CD1c-positive myeloid dendritic cell (primary cell): ENCODE measurements around the gene CHST10.
"Not testable (repeated sequence)": the region's sequence is repeated elsewhere in the genome, so short reads cannot be mapped to it uniquely, and the experiment has no call there.

Experiments
- DNase-seq: peaks from one replicate; pipeline ENCODE4 v3.0.0-alpha.2; 2016; ENCODE audit errors: extremely low spot score

CHST10 gene, protein sequence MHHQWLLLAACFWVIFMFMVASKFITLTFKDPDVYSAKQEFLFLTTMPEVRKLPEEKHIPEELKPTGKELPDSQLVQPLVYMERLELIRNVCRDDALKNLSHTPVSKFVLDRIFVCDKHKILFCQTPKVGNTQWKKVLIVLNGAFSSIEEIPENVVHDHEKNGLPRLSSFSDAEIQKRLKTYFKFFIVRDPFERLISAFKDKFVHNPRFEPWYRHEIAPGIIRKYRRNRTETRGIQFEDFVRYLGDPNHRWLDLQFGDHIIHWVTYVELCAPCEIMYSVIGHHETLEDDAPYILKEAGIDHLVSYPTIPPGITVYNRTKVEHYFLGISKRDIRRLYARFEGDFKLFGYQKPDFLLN

GRCh38 chr2:100416935-100417710, at the start of gene CHST10:
CHST10 (minus strand) TSS chr2:100417668; CDS start chr2:100406675, 10,993 bp downstream.
- DNase-seq = peak; percentile 56

GRCh38 chr2:100460904-100461530, 43.5 kb upstream of the CHST10 start:
- no peak for DNase-seq

DNA sequence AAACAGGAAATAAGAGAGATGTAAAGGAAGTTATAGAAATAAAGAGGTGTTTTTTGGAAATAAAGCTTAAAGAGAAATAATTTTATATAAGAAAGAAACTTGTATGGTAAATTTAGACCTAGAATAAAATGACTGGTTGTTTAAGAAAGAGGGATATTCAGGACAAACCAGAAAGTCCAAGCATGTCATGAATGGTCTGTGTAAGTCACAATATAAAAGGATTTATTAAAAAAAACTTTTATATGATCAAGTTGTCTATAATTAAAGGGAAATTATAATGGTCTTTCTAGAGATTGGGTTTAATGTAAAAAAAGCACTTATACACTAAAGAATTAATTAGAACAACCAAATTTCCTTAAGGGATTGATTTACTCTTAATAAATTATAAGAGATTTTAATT, 38.9 kb upstream of the CHST10 start:
- DNase-seq = not testable (repeated sequence)

- DNase-seq = no peak
These were observed 36.4 kb upstream of the CHST10 start for GRCh38 chr2:100453853-100454252.

DNA sequence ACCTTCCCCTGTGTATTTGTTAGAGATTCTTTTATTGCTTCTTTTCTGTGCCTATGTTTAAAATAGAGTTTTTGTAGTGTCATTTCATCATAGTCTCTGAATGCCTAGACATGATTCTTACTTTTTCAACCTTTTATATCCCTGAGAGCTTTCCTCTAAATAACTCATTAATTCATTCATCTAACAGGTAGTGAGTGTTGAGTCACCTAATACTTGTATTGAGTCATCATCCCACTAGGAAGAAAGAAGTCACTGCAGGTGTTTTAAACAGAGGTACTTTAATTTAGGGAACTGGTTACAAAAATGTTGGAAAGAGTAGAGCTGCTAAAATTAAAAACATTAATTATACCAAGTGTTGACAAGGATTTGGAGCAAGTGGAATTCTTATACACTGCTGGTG, 34.3 kb upstream of the CHST10 start:
- no peak for DNase-seq

- DNase-seq = no peak
These were observed 33.6 kb upstream of the CHST10 start for GRCh38 chr2:100451092-100451491.

GRCh38 chr2:100446696-100447095, 29.2 kb upstream of the CHST10 start:
- no peak for DNase-seq

- DNase-seq = no peak
These were observed 20.3 kb upstream of the CHST10 start for GRCh38 chr2:100437751-100438150.

GRCh38 chr2:100429726-100430125, 12.3 kb upstream of the CHST10 start:
- DNase-seq = no peak

- peak; percentile 63 for DNase-seq
These were observed 10.3 kb upstream of the CHST10 start for GRCh38 chr2:100427627-100428258.

DNA sequence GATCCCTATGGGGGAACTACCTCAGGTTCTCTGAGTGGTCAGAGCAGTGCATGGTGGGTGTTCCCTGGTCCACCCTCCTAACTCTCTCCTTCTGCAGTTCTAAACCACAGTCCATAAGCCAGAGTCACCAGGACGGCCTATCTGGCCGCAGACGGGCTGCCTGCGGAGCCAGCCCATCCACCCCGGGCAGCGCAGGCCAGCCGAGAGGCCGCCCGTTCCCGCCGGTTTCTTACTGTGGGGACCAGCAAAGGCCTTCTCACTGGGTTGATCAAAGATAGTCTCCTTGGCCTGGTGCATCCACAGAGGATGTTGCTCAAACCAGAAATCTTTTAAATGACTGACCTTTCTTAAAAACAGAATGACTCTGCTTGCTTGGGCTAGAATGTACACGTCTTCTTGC, 9.6 kb upstream of the CHST10 start:
- DNase-seq = no peak

DNA sequence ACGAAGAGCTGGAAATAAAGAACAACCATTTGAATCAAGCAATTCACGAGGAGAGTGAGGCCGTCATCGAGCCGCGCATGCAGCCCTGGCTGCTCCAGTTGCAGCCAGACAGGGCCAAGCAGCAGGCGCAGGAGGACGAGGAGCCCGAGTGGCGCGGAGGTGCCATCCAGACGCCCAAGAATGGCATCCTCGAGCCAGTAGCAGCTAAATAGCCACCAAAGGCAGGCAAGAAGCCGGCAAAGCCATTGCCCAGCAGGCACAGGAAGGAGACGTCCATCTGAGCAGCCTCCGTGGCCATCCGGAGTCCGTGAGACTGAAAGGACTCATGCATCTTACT, 8.9 kb upstream of the CHST10 start:
- no peak for DNase-seq

DNA sequence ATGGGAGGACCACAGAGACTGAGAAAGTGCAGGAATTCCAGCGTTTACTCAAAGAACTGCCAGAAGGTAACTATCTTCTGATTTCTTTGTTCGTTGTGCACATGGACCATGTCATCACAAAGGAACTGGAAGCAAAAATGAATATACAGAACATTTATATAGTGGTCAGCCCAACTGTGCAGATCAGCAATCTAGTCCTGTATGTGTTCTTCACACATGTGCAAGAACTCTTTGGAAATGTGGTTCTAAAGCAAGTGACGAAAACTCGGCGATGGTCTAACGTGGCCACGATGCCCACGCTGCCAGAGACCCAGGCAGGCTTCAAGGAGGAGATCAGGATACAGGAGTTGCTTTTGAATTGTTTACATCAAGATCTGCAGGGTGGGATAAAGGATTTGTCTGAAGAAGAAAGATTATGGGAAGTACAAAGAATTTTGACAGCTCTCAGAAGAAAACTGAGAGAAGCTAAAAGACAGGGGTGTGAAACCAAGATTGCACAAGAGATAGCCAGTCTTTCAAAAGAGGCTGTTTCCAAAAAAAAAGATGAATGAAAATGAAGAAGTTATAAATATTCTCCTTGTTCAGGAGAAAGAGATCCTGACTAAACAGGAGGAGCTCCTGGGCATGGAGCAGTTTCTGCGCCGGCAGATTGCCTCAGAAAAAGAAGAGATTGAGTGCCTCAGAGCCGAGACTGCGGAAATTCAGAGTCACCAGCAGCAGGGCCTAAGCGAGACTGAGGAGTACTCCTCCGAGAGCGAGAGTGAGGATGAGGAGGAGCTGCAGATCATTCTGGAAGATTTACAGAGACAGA, 8.3 kb upstream of the CHST10 start:
- DNase-seq = peak; percentile 38

- no peak for DNase-seq
These were observed 7.6 kb upstream of the CHST10 start for GRCh38 chr2:100425107-100425506.

DNA sequence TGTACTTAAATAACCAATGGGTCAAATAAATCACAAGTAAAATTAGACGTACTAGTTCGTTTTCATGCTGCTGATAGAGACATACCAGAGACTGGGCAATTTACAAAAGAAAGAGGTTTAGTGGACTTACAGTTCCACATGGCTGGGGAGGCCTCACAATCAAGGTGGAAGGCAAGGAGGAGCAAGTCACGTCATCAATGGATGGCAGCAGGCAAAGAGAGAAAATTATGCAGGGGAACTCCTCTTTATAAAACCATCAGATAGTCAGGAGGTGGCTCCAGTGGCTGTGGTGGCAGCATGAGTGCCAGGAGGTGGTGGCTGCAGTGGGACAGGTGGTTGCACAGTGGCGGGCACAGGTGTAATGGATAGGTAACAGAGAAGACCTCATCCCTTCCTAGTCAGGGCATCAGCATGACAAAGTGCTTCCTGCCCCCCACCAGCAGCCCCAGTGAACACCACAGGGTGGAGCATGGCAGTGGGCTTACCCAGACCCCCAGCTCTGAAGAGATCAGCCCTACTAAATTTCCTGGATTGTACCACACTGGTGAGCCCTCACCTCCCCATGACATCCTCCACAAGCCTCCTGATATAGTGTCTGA, 6.9 kb upstream of the CHST10 start:
- no peak for DNase-seq

DNA sequence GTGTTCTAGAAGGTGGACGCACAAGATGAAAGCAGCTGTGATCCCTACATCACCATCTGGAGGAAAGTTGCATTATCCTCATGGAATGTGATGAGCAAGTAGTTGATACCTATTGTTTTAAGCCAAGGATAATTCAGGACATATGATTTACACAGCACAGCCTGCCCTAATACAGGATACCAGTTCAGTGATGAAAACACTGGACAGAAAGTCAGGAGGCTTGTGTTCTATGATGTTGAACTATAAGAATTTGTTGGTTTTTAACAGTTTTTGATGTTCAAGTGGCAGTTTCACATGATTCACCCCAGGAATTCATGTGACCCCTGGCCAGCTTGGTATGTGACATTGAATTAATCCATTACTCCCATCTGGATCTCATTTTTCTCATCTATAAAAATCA, 6.2 kb upstream of the CHST10 start:
- DNase-seq = no peak

DNA sequence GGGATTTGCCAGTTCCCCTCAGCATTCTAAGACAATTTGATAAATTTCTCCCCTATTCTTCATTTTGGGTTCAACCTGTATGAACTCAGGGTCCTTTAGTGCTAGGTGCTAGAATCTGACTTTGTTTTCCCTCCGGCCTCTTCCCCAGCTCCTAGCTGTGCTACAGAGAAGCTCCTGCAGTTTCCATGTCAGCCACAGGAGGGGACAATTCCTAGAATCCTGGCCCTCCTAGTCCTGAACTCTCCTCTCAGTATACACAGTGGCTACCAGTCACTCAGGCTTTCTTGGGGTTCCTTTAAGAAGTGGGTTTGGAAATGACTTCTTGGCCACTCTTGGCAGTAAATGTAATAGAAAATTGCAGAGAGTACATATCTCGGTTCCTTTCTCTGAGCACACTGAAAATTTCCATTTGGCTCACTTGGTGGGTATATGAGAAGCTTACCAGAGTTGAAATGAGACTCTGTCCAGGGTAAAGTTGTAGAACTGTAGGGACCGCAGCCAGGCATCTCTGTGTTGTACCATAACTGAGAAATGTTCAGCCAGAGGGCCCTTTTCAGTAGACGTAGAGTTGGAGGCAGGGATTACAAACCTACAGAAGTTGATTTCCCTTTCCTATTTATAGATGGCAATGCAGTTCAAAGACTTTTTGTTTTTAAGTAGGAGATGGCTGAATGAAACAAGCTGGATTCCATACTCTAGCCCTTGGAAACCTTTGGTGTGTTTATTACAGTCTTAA, 5.0 kb upstream of the CHST10 start:
- DNase-seq = peak; percentile 10

DNA sequence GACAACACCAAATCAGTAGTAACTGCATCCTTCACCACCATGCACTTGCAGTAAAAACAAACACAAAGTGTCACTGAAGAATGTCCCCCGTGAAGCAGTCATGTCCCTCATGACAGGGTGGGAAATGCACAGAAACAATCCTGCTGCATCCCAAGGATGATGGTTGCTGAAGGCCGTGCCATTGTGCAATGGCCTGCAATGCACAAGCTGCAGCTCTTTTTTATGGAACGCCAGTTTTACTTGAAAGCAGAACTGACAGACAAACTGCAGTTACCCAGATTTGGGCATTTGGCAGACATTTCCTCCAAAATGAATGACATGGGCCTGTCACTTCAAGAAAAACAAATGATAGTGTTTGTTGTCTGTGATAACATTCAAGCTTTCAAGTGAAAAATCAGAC, 2.4 kb upstream of the CHST10 start:
- no peak for DNase-seq

DNA sequence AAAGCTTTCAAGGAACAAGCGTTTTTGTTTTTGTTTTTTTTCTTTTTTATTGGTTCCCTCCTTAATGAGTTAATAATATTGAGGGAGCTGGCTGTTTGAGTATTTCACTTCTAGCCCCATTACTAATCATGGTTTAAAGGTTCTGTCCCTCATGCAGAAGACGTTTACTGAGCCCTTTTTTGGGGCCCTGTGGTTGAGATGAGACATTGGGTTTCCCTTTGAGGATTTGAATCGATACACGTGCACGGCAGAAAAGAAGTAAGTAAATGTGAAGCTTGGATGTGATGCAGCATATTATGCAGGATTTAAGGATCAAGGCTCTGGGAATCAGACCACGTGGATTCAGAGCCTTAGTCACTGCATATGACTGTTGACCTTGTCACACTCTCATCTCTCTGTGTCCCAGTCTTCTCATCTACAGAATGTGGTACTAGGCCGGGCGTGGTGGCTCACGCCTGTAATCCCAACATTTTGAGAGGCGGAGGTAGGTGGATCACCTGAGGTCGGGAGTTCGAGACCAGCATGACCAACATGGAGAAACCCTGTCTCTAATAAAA, 1.0 kb upstream of the CHST10 start:
- no peak for DNase-seq

- DNase-seq = no peak
These were observed 250 bp upstream of the CHST10 start for GRCh38 chr2:100417711-100418124.
